Thyroid gland (tissue), 4 donors: ENCODE measurements around the gene CCDC85A. TPM values are rescaled to one million over a fixed set of nuclear protein-coding genes. Genes with fewer than 3 reads are reported as not detected.

Source experiments
- DNase-seq, 2 donors: peaks; one replicate each; pipeline ENCODE4 v3.0.0-alpha.2; 2019
- H3K27ac ChIP-seq, 3 donors: fragments of 200-600 bp; sonication (generic); 1 replicate in 2 of 3; 2 replicates in 1 of 3; pipeline ENCODE4 v1.5.1; 2016 to 2019; ENCODE audit warnings: mild to moderate bottlenecking in 1 of 3, moderate library complexity in 1 of 3
- H3K27me3 ChIP-seq: fragments of 200-600 bp; sonication (generic); one replicate; pipeline ENCODE4 v1.5.1; 2019
- H3K36me3 ChIP-seq, 2 donors: fragments of 200-600 bp; sonication (generic); one replicate each; pipeline ENCODE4 v1.5.1; 2016 to 2019
- H3K4me1 ChIP-seq, 2 donors: fragments of 200-600 bp; sonication (generic); one replicate each; pipeline ENCODE4 v1.5.1; 2017 to 2019
- H3K4me3 ChIP-seq, 3 donors: fragments of 200-600 bp; sonication (generic); replicated peaks in 1 of 3; 1 replicate in 2 of 3; 2 replicates in 1 of 3; pipeline ENCODE4 v1.5.1; 2016; ENCODE audit warnings: mild to moderate bottlenecking in 1 of 3
- H3K9me3 ChIP-seq: fragments of 200-600 bp; sonication (generic); one replicate; pipeline ENCODE4 v1.5.1; 2017
- POLR2A ChIP-seq, 2 donors: fragments of 450-650 bp; IDR thresholded peaks; one replicate each; pipeline ENCODE4 v1.6.1; 2017; ENCODE audit warnings: antibody characterized with exemption in 2 of 2, mild to moderate bottlenecking in 2 of 2, moderate library complexity in 1 of 2
- WGBS, 2 donors: methylation state at CpG; one replicate each; pipeline ENCODE4 v1.1.5; 2017; 5-methylcytosine and 5-hydroxymethylcytosine counted together
- intact Hi-C: fragments of 100-400 bp; cut with DNase I; formaldehyde crosslinking; loops from one replicate; pipeline ENCODE4 v1.15.1; 2023
- total RNA-seq, 4 donors: library from RNA; depleted of rRNA; stranded (reverse); fragments of >200 nt; gene quantifications; one replicate each; pipeline ENCODE4 v1.2.3, GENCODE V29; 2016
- TF ChIP-seq, protein P1 (sequence below), 6 experiments: fragments of 200-600 bp in 3 of 6; fragments of 450-650 bp in 3 of 6; sonication (generic) in 3 of 6; IDR thresholded peaks; one replicate each; pipeline ENCODE4 v1.5.1; 2016 to 2019; ENCODE audit warnings: antibody characterized with exemption in 6 of 6, mild to moderate bottlenecking in 2 of 6, inconsistent platforms in 1 of 6, moderate library complexity in 1 of 6

The CCDC85A gene
- total RNA-seq, 4 donors from 2014 or later, result 24.5 to 36.4 (median 27.6) TPM

- Histone ChIP-seq H3K4me3 (no peak overlapping the region), H3K9me3 (no peaks in the 10 kb centered on the region), H3K27ac (no peak overlapping the region), H3K4me1 (peaks cover 5 to 8% of the 10 kb centered on the region in 2 donors), H3K36me3 (no peaks in the 10 kb centered on the region), H3K27me3 (no peaks in the 10 kb centered on the region)
- TF ChIP-seq POLR2A (IDR thresholded peaks at IDR 0.05), result no peak
- TF ChIP-seq, protein P1, sequence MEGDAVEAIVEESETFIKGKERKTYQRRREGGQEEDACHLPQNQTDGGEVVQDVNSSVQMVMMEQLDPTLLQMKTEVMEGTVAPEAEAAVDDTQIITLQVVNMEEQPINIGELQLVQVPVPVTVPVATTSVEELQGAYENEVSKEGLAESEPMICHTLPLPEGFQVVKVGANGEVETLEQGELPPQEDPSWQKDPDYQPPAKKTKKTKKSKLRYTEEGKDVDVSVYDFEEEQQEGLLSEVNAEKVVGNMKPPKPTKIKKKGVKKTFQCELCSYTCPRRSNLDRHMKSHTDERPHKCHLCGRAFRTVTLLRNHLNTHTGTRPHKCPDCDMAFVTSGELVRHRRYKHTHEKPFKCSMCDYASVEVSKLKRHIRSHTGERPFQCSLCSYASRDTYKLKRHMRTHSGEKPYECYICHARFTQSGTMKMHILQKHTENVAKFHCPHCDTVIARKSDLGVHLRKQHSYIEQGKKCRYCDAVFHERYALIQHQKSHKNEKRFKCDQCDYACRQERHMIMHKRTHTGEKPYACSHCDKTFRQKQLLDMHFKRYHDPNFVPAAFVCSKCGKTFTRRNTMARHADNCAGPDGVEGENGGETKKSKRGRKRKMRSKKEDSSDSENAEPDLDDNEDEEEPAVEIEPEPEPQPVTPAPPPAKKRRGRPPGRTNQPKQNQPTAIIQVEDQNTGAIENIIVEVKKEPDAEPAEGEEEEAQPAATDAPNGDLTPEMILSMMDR (IDR thresholded peaks at IDR 0.05), result no peak
- DNase-seq, result no peak
- intact Hi-C loops, result no loop called here
- WGBS, 2 donors, result 66 to 91% methylated on average over 2 of the region's 2 CpGs
Observed at GRCh38 chr2:56271275-56271674, 87.5 kb downstream of the CCDC85A start.

GRCh38 chr2:56285224-56285623 is 101.4 kb downstream of the CCDC85A start:
- no peaks in the 10 kb centered on the region for H3K9me3 ChIP-seq
- intact Hi-C loops, result no loop called here
- no peak overlapping the region for H3K27ac ChIP-seq
- H3K4me3 ChIP-seq, result no peak overlapping the region
- DNase-seq, result no peak
- no peaks in the 10 kb centered on the region for H3K36me3 ChIP-seq
- H3K27me3 ChIP-seq, result no peaks in the 10 kb centered on the region
- peaks cover 7 to 13% of the 10 kb centered on the region in 2 donors for H3K4me1 ChIP-seq
- TF ChIP-seq, protein P1 (IDR thresholded peaks at IDR 0.05), result no peak
- TF ChIP-seq POLR2A (IDR thresholded peaks at IDR 0.05), result no peak
- WGBS, 2 donors, result 96 to 99% methylated on average over 5 of the region's 5 CpGs

DNA sequence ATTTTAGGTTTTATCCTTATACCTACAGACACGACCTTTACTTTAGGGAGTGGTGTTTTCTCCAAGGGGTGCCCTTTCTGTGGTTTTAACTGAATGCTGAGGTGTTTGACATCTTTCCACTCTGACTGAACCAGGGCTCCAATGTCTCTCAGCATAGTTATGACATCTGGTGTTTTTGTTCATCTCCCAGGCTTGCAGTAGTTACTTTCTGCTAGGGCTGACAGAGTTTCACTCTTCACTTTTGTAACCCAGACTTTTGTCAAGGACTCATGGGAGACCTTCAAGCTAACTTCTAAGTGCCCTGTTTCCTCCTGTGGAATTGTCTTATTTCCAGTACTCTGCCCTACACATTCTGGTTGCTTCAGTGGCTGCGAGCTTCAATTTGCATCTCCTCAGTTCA is 103.1 kb downstream of the CCDC85A start:
- Histone ChIP-seq H3K27ac (no peak overlapping the region), H3K4me3 (no peak overlapping the region), H3K9me3 (no peaks in the 10 kb centered on the region), H3K4me1 (peaks cover 7 to 13% of the 10 kb centered on the region in 2 donors), H3K36me3 (no peaks in the 10 kb centered on the region), H3K27me3 (no peaks in the 10 kb centered on the region)
- intact Hi-C loops, result no loop called here
- WGBS, 2 donors, result 92 to 98% methylated on average over 2 of the region's 2 CpGs
- DNase-seq, result no peak
- TF ChIP-seq, protein P1 (IDR thresholded peaks at IDR 0.05), result no peak

- H3K27me3 ChIP-seq, result no peaks in the 10 kb centered on the region
Observed at GRCh38 chr2:56287508-56287907, 103.7 kb downstream of the CCDC85A start.

GRCh38 chr2:56287974-56288373 is 104.2 kb downstream of the CCDC85A start:
- no peak for DNase-seq
- TF ChIP-seq, protein P1 (IDR thresholded peaks at IDR 0.05), result no peak
- no peak for TF ChIP-seq POLR2A (IDR thresholded peaks at IDR 0.05)
- Histone ChIP-seq H3K27me3 (no peaks in the 10 kb centered on the region), H3K4me3 (no peak overlapping the region), H3K9me3 (no peaks in the 10 kb centered on the region), H3K27ac (no peak overlapping the region), H3K4me1 (peaks cover 7 to 13% of the 10 kb centered on the region in 2 donors), H3K36me3 (no peaks in the 10 kb centered on the region)
- 89 to 93% methylated on average over 2 of the region's 2 CpGs for WGBS, 2 donors
- intact Hi-C loops, result no loop called here

More at GRCh38 chr2:56287508-56287907, 103.7 kb downstream of the CCDC85A start:
- intact Hi-C loops, result no loop called here
- Histone ChIP-seq H3K36me3 (no peaks in the 10 kb centered on the region), H3K4me3 (no peak overlapping the region), H3K9me3 (no peaks in the 10 kb centered on the region), H3K4me1 (peaks cover 7 to 13% of the 10 kb centered on the region in 2 donors), H3K27ac (no peak overlapping the region)
- DNase-seq, result no peak
- TF ChIP-seq, protein P1 (IDR thresholded peaks at IDR 0.05), result no peak
- TF ChIP-seq POLR2A (IDR thresholded peaks at IDR 0.05), result no peak
